Transverse colon (tissue), 4 donors: Measurements from ENCODE around the gene SLTM. TPM values are rescaled to one million over a fixed set of nuclear protein-coding genes. Genes with fewer than 3 reads are reported as not detected.

Experiments
- DNase-seq: peaks from one replicate; pipeline ENCODE4 v3.0.0-alpha.2; 2019
- H3K27ac ChIP-seq, 4 donors: fragments of 200-600 bp; sonication (generic); 2 replicates each; pipeline ENCODE4 v1.5.1; 2016 to 2018; ENCODE audit warnings: inconsistent platforms in 4 of 4
- H3K27me3 ChIP-seq: fragments of 200-600 bp; sonication (generic); 2 replicates; pipeline ENCODE4 v1.5.1; 2017; ENCODE audit warnings: inconsistent platforms
- H3K36me3 ChIP-seq, 4 donors: fragments of 200-600 bp; sonication (generic); 2 replicates each; pipeline ENCODE4 v1.5.1; 2017 to 2019; ENCODE audit warnings: inconsistent platforms in 4 of 4
- H3K4me1 ChIP-seq, 4 donors: fragments of 200-600 bp; sonication (generic); 2 replicates each; pipeline ENCODE4 v1.5.1; 2017 to 2020; ENCODE audit warnings: inconsistent platforms in 4 of 4
- H3K4me3 ChIP-seq, 4 donors: fragments of 200-600 bp; sonication (generic); 1 replicate in 1 of 4; 2 replicates in 3 of 4; pipeline versions ENCODE4 v1.5.1 to v1.6.1; 2017 to 2019; ENCODE audit warnings: inconsistent platforms in 4 of 4
- H3K9me3 ChIP-seq, 2 donors: fragments of 200-600 bp; sonication (generic); 2 replicates each; pipeline ENCODE4 v1.5.1; 2017 to 2019; ENCODE audit warnings: inconsistent platforms in 2 of 2
- EP300 ChIP-seq: sonication (generic); formaldehyde crosslinking; IDR thresholded peaks from one replicate; pipeline ENCODE4 v1.6.1; 2017; ENCODE audit warnings: antibody characterized with exemption, low read depth
- POLR2A ChIP-seq: fragments of 450-650 bp; IDR thresholded peaks from one replicate; pipeline ENCODE4 v1.6.1; 2016; ENCODE audit warnings: antibody characterized with exemption, mild to moderate bottlenecking, moderate library complexity
- POLR2AphosphoS5 ChIP-seq, 3 donors: sonication (generic); formaldehyde crosslinking; IDR thresholded peaks; one replicate each; pipeline ENCODE4 v1.6.1; 2016; ENCODE audit warnings: antibody characterized with exemption in 3 of 3
- WGBS, 2 donors: methylation state at CpG; one replicate each; pipeline ENCODE4 v1.1.5; 2018; ENCODE audit warnings: low coverage in 1 of 2; 5-methylcytosine and 5-hydroxymethylcytosine counted together
- in situ Hi-C, 4 donors: fragments of 200-750 bp; cut with MboI; loops; one replicate each; pipeline versions ENCODE4 v1.15.0 to v1.15.1; 2017; ENCODE audit warnings: low sequenced_read_pairs in 3 of 4, low pct_ligation_motif_present in 1 of 4, low pct_unique_long_range_greater_than_20kb in 1 of 4
- intact Hi-C: fragments of 100-400 bp; cut with DNase I; formaldehyde crosslinking; loops from one replicate; pipeline ENCODE4 v1.15.1; 2023; ENCODE audit warnings: low total_unique reads
- total RNA-seq, 4 donors: library from RNA; depleted of rRNA; stranded (reverse); fragments of >200 nt; gene quantifications; one replicate each; pipeline ENCODE4 v1.1.0, GENCODE V29; 2016
- TF ChIP-seq, protein P1 (sequence below), 5 experiments: fragments of 200-600 bp in 3 of 5; fragments of 450-650 bp in 2 of 5; sonication (generic) in 3 of 5; IDR thresholded peaks; 1 replicate in 2 of 5; 2 replicates in 3 of 5; pipeline ENCODE4 v1.5.1; 2016 to 2017; ENCODE audit warnings: antibody characterized with exemption in 5 of 5, inconsistent platforms in 3 of 5, mild to moderate bottlenecking in 2 of 5, moderate library complexity in 1 of 5

Gene SLTM
- total RNA-seq, 4 donors from 2014 or later = 91.9 to 447 (median 143) TPM

DNA sequence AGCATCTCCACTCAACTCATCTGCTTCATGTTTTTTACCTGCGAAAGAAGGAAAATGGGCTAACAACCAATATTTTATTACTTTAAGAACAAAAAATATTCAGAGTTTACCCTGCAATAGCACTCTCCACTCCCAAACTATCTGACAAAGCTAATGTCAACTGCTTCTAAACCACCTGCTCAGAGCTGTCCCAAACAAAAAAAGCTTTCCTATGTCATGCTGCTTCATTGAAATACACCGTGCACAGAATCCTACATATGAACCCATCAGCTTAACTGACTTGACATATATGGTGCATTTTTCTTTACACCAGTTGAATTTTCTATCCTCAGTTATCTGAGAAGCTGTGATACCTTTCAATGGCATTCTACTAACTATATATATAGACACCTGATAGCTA lies 16.5 kb downstream of the SLTM start:
- in situ Hi-C loops = no loop called here
- DNase-seq = no peak
- no peak overlapping the region for H3K27ac ChIP-seq
- H3K4me3 ChIP-seq = no peak overlapping the region
- H3K36me3 ChIP-seq = peaks cover 0 to 32% (median 3%) of the 10 kb centered on the region in 4 donors
- TF ChIP-seq, protein P1, sequence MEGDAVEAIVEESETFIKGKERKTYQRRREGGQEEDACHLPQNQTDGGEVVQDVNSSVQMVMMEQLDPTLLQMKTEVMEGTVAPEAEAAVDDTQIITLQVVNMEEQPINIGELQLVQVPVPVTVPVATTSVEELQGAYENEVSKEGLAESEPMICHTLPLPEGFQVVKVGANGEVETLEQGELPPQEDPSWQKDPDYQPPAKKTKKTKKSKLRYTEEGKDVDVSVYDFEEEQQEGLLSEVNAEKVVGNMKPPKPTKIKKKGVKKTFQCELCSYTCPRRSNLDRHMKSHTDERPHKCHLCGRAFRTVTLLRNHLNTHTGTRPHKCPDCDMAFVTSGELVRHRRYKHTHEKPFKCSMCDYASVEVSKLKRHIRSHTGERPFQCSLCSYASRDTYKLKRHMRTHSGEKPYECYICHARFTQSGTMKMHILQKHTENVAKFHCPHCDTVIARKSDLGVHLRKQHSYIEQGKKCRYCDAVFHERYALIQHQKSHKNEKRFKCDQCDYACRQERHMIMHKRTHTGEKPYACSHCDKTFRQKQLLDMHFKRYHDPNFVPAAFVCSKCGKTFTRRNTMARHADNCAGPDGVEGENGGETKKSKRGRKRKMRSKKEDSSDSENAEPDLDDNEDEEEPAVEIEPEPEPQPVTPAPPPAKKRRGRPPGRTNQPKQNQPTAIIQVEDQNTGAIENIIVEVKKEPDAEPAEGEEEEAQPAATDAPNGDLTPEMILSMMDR (IDR thresholded peaks at IDR 0.05) = no peak
- no peak for TF ChIP-seq POLR2A
- no peak for TF ChIP-seq EP300
- no peak for TF ChIP-seq POLR2AphosphoS5 (IDR thresholded peaks at IDR 0.05)
- WGBS, 2 donors = 95 to 100% methylated on average over 1 to 2 of the region's 2 CpGs
- intact Hi-C loops = no loop called here
- peaks cover 0 to 16% (median 2%) of the 10 kb centered on the region in 4 donors for H3K4me1 ChIP-seq
- no peaks in the 10 kb centered on the region for H3K9me3 ChIP-seq
- no peaks in the 10 kb centered on the region for H3K27me3 ChIP-seq

DNA sequence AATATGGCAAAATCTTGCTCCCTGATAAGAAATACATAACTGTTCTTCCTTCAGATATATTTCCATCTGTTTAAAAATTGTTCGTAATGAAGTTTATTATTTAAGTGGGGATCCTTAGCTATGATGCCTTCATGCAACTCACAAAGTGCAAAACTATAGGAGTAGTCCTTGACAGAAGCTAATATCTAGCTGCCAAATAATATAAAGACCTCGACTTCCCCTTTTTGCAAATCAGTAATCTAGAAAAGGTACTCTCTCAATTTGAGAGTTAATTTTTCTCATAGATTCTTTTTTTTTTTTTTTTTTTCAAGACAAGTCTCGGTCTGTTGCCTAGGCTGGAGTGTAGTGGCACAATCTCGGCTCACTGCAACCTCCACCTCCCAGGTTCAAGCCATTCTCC lies 23.0 kb downstream of the SLTM start:
- Histone ChIP-seq H3K9me3 (no peaks in the 10 kb centered on the region), H3K36me3 (peaks cover 0 to 54% (median 10%) of the 10 kb centered on the region in 4 donors), H3K27me3 (no peaks in the 10 kb centered on the region), H3K4me1 (no peaks in the 10 kb centered on the region), H3K4me3 (no peak overlapping the region), H3K27ac (no peak overlapping the region)
- TF ChIP-seq EP300 (no peak), POLR2A (no peak), POLR2AphosphoS5 (IDR thresholded peaks at IDR 0.05) (no peak)
- TF ChIP-seq, protein P1 (IDR thresholded peaks at IDR 0.05) = no peak
- intact Hi-C loops = no loop called here
- DNase-seq = no peak
- WGBS, 2 donors = 90 to 95% methylated on average over 2 to 4 of the region's 4 CpGs
- in situ Hi-C loops = no loop called here

DNA sequence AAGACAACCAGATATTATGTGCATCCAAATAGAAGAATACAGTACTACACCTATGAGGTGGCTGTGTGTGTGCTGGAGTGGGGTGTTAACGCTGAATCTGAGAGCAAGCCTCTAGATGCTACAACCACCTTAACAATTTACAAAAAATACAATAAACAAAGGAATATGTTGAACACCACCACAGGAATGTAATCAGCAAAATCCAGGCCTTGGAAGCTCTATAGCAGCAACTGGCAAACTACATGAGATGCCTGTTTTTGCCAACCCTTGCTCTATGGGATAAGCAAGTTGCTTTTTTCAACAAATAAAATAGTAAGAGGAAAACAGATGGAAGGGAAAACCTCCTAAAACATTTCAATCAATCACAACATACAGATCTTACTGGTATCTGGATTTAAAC lies 23.9 kb downstream of the SLTM start:
- intact Hi-C loops = no loop called here
- H3K27me3 ChIP-seq = no peaks in the 10 kb centered on the region
- in situ Hi-C loops = no loop called here
- DNase-seq = no peak
- WGBS, 2 donors = 88 to 100% methylated on average over 1 of the region's 1 CpG
- peaks cover 0 to 63% (median 11%) of the 10 kb centered on the region in 4 donors for H3K36me3 ChIP-seq
- TF ChIP-seq POLR2AphosphoS5 (IDR thresholded peaks at IDR 0.05) (no peak), POLR2A (no peak), EP300 (no peak)
- TF ChIP-seq, protein P1 (IDR thresholded peaks at IDR 0.05) = no peak
- H3K9me3 ChIP-seq = no peaks in the 10 kb centered on the region
- H3K27ac ChIP-seq = no peak overlapping the region
- H3K4me3 ChIP-seq = no peak overlapping the region
- H3K4me1 ChIP-seq = no peaks in the 10 kb centered on the region

DNA sequence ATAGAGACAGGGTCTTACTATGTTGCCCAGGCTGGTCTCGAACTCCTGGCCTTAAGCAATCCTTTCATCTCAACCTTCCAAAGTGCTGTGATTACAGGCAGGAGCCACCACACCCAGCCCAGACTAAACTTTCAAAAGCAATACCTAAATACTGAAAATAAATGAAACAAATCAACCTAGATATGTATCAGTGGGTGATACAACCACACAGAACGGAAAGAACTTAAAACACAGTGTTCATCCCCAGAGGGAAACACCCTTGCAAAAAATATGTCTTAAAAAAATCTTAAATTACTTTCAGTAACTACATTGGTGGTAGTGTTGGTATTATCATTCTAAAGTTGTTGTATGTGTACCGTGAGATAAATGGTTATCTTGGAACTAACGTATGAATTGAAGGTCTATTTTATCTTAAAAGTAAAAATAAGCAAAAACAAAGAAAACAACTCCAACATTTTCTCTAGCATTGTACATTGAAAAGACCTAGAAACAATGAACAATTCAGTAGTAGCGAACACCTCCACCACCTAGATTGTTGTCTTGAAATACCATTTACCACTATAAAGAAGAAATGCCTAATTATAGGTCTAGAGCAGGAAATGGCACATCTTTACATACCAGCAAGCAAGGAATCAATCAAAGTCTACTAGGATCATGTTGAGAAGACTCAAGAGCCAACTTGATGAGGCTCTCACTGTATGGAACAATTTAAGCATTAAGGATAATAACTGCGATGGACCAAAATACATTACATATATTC lies 24.7 kb downstream of the SLTM start:
- TF ChIP-seq, protein P1 (IDR thresholded peaks at IDR 0.05) = no peak
- TF ChIP-seq EP300 (no peak), POLR2A (no peak), POLR2AphosphoS5 (IDR thresholded peaks at IDR 0.05) (no peak)
- H3K27ac ChIP-seq = no peak overlapping the region
- in situ Hi-C loops (no loop called here), intact Hi-C loops (no loop called here)
- H3K36me3 ChIP-seq = peaks cover 0 to 56% (median 11%) of the 10 kb centered on the region in 4 donors
- DNase-seq = no peak
- 91 to 99% methylated on average over 6 of the region's 6 CpGs for WGBS, 2 donors
- no peaks in the 10 kb centered on the region for H3K27me3 ChIP-seq
- H3K9me3 ChIP-seq = no peaks in the 10 kb centered on the region
- no peak overlapping the region for H3K4me3 ChIP-seq
- H3K4me1 ChIP-seq = no peaks in the 10 kb centered on the region
